Fibroblast of the conjunctiva (primary cell): ENCODE data around the gene OXT.
A peak's percentile ranks its signal among the peaks of the same experiment; 100 is the strongest.

Experiments used
- DNase-seq: peaks from one replicate; pipeline ENCODE4 v3.0.0-alpha.2; 2010; ENCODE audit warnings: low read depth

Gene OXT

GRCh38 chr20:3109350-3110302 lies 38.2 kb downstream of the OXT start:
- DNase-seq = no peak

GRCh38 chr20:3111507-3111906 lies 40.1 kb downstream of the OXT start:
- DNase-seq = no peak

DNA sequence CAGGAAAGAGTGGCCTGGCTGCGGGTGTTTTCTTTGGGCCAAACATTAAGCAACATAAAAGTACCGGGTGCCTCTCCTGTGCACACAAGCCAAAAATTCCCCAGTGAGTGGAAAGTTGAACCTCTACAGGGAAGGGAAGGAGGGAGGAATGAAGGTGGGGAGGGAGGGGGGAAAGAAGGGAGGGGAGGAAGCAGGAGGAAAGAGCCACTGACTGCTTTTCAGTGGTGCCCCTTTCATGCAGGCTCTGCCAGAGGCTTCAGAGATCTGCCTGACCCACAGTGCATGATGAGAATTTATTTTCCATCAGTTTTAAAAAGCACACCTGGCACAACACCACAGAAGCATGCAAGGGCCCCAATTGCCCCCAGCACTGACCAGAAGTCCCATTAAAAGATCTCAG lies 40.6 kb downstream of the OXT start:
- no peak for DNase-seq

DNA sequence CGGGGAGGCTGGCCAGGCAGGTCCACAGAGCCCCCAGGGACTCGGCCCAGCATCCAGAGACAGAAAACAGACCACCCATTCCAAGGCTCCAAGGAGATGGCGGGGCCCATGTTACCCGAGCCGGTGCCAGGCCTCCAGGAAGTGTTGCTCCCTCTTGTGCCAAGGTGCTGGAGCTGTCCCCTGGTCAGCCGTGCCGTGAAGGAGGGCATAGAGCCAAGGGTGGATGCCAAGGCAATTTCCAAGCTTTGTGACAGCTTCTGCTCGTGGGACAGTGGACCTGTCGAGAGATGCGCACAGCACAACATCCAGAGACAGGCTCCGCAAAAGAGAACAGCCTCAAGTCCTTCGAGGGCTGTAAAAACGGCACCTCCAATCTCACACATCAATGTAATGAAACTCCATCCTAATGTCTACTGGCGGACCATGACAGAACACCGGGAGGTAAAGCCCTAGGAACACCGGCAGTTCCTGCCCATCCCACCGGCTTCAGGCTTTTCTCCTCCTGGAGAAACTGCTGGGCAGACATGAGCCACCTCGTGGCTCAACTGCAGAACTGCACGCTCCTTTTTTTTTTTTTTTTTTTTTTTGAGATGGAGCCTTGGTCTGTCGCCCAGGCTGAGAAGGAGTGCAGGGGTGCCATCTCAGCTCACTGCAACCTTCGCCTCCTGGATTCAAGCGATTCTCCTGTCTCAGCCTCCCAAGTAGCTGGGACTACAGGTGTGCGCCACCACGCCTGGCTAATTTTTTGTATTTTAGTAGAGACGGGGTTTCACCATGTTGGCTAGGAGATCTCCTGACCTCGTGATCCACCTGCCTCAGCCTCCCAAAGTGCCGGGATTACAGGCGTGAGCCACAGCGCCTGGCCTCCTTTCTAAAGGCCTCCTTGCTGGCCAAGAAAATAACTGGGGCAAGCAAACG lies 44.0 kb downstream of the OXT start:
- DNase-seq = peak; percentile 30

- DNase-seq = no peak
Measured at GRCh38 chr20:3116341-3116740, 44.9 kb downstream of the OXT start.

DNA sequence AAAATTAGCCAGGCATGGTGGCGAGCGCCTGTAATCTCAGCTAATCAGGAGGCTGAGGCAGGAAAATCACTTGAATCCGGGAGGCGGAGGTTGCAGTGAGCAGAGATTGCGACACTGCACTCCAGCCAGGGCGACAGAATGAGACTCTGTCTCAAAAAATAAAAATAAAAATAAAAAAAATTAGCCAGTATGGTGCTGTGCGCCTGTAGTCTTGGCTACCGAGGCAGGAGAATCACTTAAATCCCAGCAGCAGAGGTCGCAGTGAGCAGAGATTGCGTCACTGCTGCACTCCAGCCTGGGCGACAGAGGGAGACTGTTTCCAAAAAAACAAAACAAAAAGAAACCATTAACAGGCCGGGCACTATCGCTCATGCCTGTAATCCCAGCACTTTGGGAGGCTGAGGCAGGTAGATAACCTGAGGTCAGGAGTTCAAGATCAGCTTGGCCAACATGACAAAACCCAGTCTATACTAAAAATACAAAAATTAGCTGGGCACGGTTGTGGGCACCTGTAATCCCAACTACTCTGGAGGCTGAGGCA lies 46.5 kb downstream of the OXT start:
- peak; percentile 73 for DNase-seq

- DNase-seq = no peak
Measured at GRCh38 chr20:3119044-3119443, 47.6 kb downstream of the OXT start.

GRCh38 chr20:3121271-3121911 lies 50.0 kb downstream of the OXT start:
- no peak for DNase-seq
